ENCODE measurements around the gene LSR.

GRCh38 chr19:35260694-35261304 lies 12.0 kb downstream of the LSR start:
- TF ChIP-seq POLR2A (IDR thresholded peaks at IDR 0.05) (no peak), CTCF (IDR thresholded peaks at IDR 0.05) (no peak)

Measured in body of pancreas (tissue), 4 donors.